ENCODE results near the gene ZMYND12.

Gene ZMYND12

GRCh38 chr1:42433369-42433768, 22.5 kb downstream of the ZMYND12 start:
- H3K27ac ChIP-seq: no peak overlapping the region
- no peak for TF ChIP-seq CTCF (conservative IDR thresholded peaks at IDR 0.05)

GRCh38 chr1:42432714-42433113, 23.1 kb downstream of the ZMYND12 start:
- TF ChIP-seq CTCF (conservative IDR thresholded peaks at IDR 0.05): no peak
- no peak overlapping the region for H3K27ac ChIP-seq

GRCh38 chr1:42431514-42431913, 24.3 kb downstream of the ZMYND12 start:
- no peak overlapping the region for H3K27ac ChIP-seq

GRCh38 chr1:42430286-42431135, 25.3 kb downstream of the ZMYND12 start:
- TF ChIP-seq CTCF (conservative IDR thresholded peaks at IDR 0.05): no peak
- H3K27ac ChIP-seq: no peak overlapping the region

More at GRCh38 chr1:42431514-42431913, 24.3 kb downstream of the ZMYND12 start:
- TF ChIP-seq CTCF (conservative IDR thresholded peaks at IDR 0.05): no peak

- no peak for TF ChIP-seq CTCF (conservative IDR thresholded peaks at IDR 0.05)
- no peak overlapping the region for H3K27ac ChIP-seq
Observed at GRCh38 chr1:42429603-42430002, 26.2 kb downstream of the ZMYND12 start.

GRCh38 chr1:42427240-42427639, 28.6 kb downstream of the ZMYND12 start:
- no peak overlapping the region for H3K27ac ChIP-seq
- TF ChIP-seq CTCF (conservative IDR thresholded peaks at IDR 0.05): no peak

GRCh38 chr1:42424201-42424600, 31.6 kb downstream of the ZMYND12 start:
- no peak overlapping the region for H3K27ac ChIP-seq
- TF ChIP-seq CTCF (conservative IDR thresholded peaks at IDR 0.05): no peak

All from VCaP (cell line).